CD14-positive monocyte (primary cell): Measurements from ENCODE around the gene GALNT6. TPM values are rescaled to one million over a fixed set of nuclear protein-coding genes. Genes with fewer than 3 reads are reported as not detected.

Source experiments
- DNase-seq, 3 donors: peaks; one replicate each; pipeline ENCODE4 v3.0.0-alpha.2; 2011 to 2022
- H2AFZ ChIP-seq: 2 replicates; pipeline ENCODE4 v1.6.0; 2012; ENCODE audit warnings: mild to moderate bottlenecking, low read depth, low read length, inconsistent platforms; ENCODE audit not compliant: insufficient read depth, poor library complexity, severe bottlenecking
- H3K27ac ChIP-seq, 2 donors: 1 replicate in 1 of 2; 2 replicates in 1 of 2; pipeline ENCODE4 v1.5.1; 2012 to 2013; ENCODE audit warnings: low read length in 2 of 2, control low read depth in 1 of 2, inconsistent platforms in 1 of 2, low read depth in 1 of 2, mild to moderate bottlenecking in 1 of 2
- H3K27me3 ChIP-seq, 2 donors: one replicate each; pipeline versions ENCODE4 v1.6.0 to v1.6.1; 2011 to 2013; ENCODE audit warnings: low read length in 2 of 2; ENCODE audit not compliant: control insufficient read depth in 2 of 2, insufficient read depth in 2 of 2
- H3K36me3 ChIP-seq, 2 donors: replicated peaks in 1 of 2; 1 replicate in 1 of 2; 2 replicates in 1 of 2; pipeline versions ENCODE4 v1.5.1 to v1.6.1; 2012 to 2013; ENCODE audit warnings: low read length in 2 of 2, control low read depth in 1 of 2, inconsistent platforms in 1 of 2, mild to moderate bottlenecking in 1 of 2; ENCODE audit not compliant: insufficient read depth in 2 of 2, control insufficient read depth in 1 of 2
- H3K4me1 ChIP-seq, 2 donors: 1 replicate in 1 of 2; 2 replicates in 1 of 2; pipeline versions ENCODE4 v1.5.1 to v1.6.1; 2012 to 2013; ENCODE audit warnings: low read length in 2 of 2, control low read depth in 1 of 2, inconsistent platforms in 1 of 2, mild to moderate bottlenecking in 1 of 2, moderate library complexity in 1 of 2; ENCODE audit not compliant: insufficient read depth in 2 of 2, control insufficient read depth in 1 of 2
- H3K4me2 ChIP-seq: replicated peaks from 2 replicates; pipeline ENCODE3; 2012; ENCODE audit warnings: low read length, moderate library complexity, mild to moderate bottlenecking; ENCODE audit not compliant: poor library complexity, severe bottlenecking; ENCODE audit errors: extremely low read depth
- H3K4me3 ChIP-seq, 3 experiments: fragments of 200-600 bp in 1 of 3; sonication (generic) in 1 of 3; replicated peaks in 1 of 3; 1 replicate in 2 of 3; 2 replicates in 1 of 3; pipeline ENCODE4 v1.5.1; 2011 to 2013; ENCODE audit warnings: low read length in 3 of 3, mild to moderate bottlenecking in 3 of 3, control low read depth in 2 of 3, low read depth in 2 of 3, inconsistent platforms in 1 of 3, moderate library complexity in 1 of 3
- H3K79me2 ChIP-seq: 2 replicates; pipeline ENCODE4 v1.6.0; 2012; ENCODE audit warnings: mild to moderate bottlenecking, control low read depth, inconsistent platforms, low read length, moderate library complexity; ENCODE audit not compliant: insufficient read depth
- H3K9ac ChIP-seq: 2 replicates; pipeline ENCODE4 v1.6.0; 2017; ENCODE audit warnings: low read length, mild to moderate bottlenecking; ENCODE audit not compliant: insufficient read depth, poor library complexity, severe bottlenecking
- H3K9me3 ChIP-seq, 2 donors: replicated peaks in 1 of 2; 1 replicate in 1 of 2; 2 replicates in 1 of 2; pipeline versions ENCODE4 v1.5.1 to v1.6.1; 2012 to 2013; ENCODE audit warnings: low read length in 2 of 2, control low read depth in 1 of 2; ENCODE audit not compliant: control insufficient read depth in 1 of 2, insufficient read depth in 1 of 2
- H4K20me1 ChIP-seq: 2 replicates; pipeline ENCODE4 v1.6.0; 2012; ENCODE audit warnings: mild to moderate bottlenecking, low read length, control low read depth, moderate library complexity; ENCODE audit not compliant: insufficient read depth
- H3K27ac Mint-ChIP-seq, 7 donors: one replicate each; pipeline ENCODE4 v1.8.0; 2020; ENCODE audit warnings: mild to moderate bottlenecking in 7 of 7, mixed read lengths in 7 of 7, moderate library complexity in 6 of 7, inconsistent platforms in 2 of 7
- H3K27me3 Mint-ChIP-seq, 3 donors: one replicate each; pipeline ENCODE4 v1.8.0; 2021 to 2022; ENCODE audit warnings: low read depth in 3 of 3, mild to moderate bottlenecking in 3 of 3, mixed read lengths in 3 of 3, moderate library complexity in 3 of 3, inconsistent platforms in 1 of 3
- H3K36me3 Mint-ChIP-seq, 2 donors: one replicate each; pipeline ENCODE4 v1.8.0; 2020; ENCODE audit warnings: mixed read lengths in 2 of 2, inconsistent platforms in 1 of 2, mild to moderate bottlenecking in 1 of 2
- H3K4me1 Mint-ChIP-seq: one replicate; pipeline ENCODE4 v1.8.0; 2020; ENCODE audit warnings: mild to moderate bottlenecking, mixed read lengths
- H3K4me3 Mint-ChIP-seq, 2 donors: one replicate each; pipeline ENCODE4 v1.8.0; 2020; ENCODE audit warnings: mild to moderate bottlenecking in 2 of 2, mixed read lengths in 2 of 2, moderate library complexity in 1 of 2
- H3K9me3 Mint-ChIP-seq, 7 donors: one replicate each; pipeline ENCODE4 v1.8.0; 2020 to 2022; ENCODE audit warnings: mixed read lengths in 7 of 7, mild to moderate bottlenecking in 6 of 7, moderate library complexity in 6 of 7, inconsistent platforms in 2 of 7
- CTCF ChIP-seq: fragments of 200-600 bp; IDR thresholded peaks from one replicate; pipeline ENCODE4 v1.8.0; 2022; ENCODE audit warnings: antibody characterized with exemption, mild to moderate bottlenecking
- WGBS: methylation state at CpG from one replicate; pipeline ENCODE4 v1.1.5; 2013; ENCODE audit warnings: missing lambda C conversion rate; ENCODE audit not compliant: insufficient coverage; 5-methylcytosine and 5-hydroxymethylcytosine counted together
- intact Hi-C, 2 donors: fragments of 100-400 bp; cut with micrococcal nuclease; formaldehyde crosslinking; loops; one replicate each; pipeline versions ENCODE4 v1.15.0 to v1.15.1; 2023
- polyA plus RNA-seq, 3 donors: library from polyadenylated mRNA; depleted of rRNA in 1 of 3; unstranded in 2 of 3; stranded (reverse) in 1 of 3; fragments of 300-500 nt in 2 of 3; fragments of >200 nt in 1 of 3; fragmentation: Illumina TruSeq in 2 of 3; gene quantifications; 1 replicate in 2 of 3; 2 replicates in 1 of 3; pipeline ENCODE4 v1.2.3, GENCODE V29; 2012 to 2021

The GALNT6 gene
- polyA plus RNA-seq, 3 donors: 3.2 to 12.9 (median 10.4) TPM

GRCh38 chr12:51329742-51330141 is 61.5 kb downstream of the GALNT6 start:
- Mint-ChIP-seq H3K27me3 (peaks cover 3 to 6% (median 4%) of the 10 kb centered on the region in 3 donors), H3K4me1 (peaks cover 74% of the 10 kb centered on the region), H3K36me3 (peaks cover 2 to 3% of the 10 kb centered on the region in 2 donors), H3K9me3 (peaks cover 0 to 2% (median 0%) of the 10 kb centered on the region in 7 donors), H3K4me3 (peak overlapping the region; percentile 66 to 70), H3K27ac (peak overlapping the region; percentile 81 to 94 (median 88))
- H3K27me3 ChIP-seq: no peaks in the 10 kb centered on the region
- peak overlapping the region; percentile 71 for H3K4me2 ChIP-seq
- H2AFZ ChIP-seq: peak overlapping the region; percentile 58
- 0% methylated on average over 1 of the region's 5 CpGs for WGBS
- intact Hi-C loops: no loop called here
- TF ChIP-seq CTCF: no peak
- H3K4me1 ChIP-seq: peaks cover 61 to 70% of the 10 kb centered on the region in 2 donors
- H3K27ac ChIP-seq: peak overlapping the region; percentile 61 to 95
- no peaks in the 10 kb centered on the region for H4K20me1 ChIP-seq
- H3K4me3 ChIP-seq: peak overlapping the region; percentile 9 to 58 (median 20)
- H3K36me3 ChIP-seq: no peaks in the 10 kb centered on the region
- peaks cover 17% of the 10 kb centered on the region for H3K79me2 ChIP-seq
- no peak overlapping the region for H3K9ac ChIP-seq
- no peaks in the 10 kb centered on the region for H3K9me3 ChIP-seq
- DNase-seq: no peak

GRCh38 chr12:51328587-51328986 is 62.6 kb downstream of the GALNT6 start:
- Histone ChIP-seq H3K9me3 (no peaks in the 10 kb centered on the region), H4K20me1 (no peaks in the 10 kb centered on the region), H3K36me3 (no peaks in the 10 kb centered on the region), H3K4me1 (peaks cover 65 to 69% of the 10 kb centered on the region in 2 donors), H3K79me2 (peaks cover 29% of the 10 kb centered on the region), H2AFZ (no peak overlapping the region), H3K27me3 (no peaks in the 10 kb centered on the region), H3K9ac (no peak overlapping the region), H3K27ac (peak overlapping the region; percentile 61 to 95), H3K4me3 (peak overlapping the region in 1 of 3 experiments; percentile 58), H3K4me2 (peak overlapping the region; percentile 71)
- peaks cover 72% of the 10 kb centered on the region for H3K4me1 Mint-ChIP-seq
- H3K27ac Mint-ChIP-seq: peak overlapping the region; percentile 31 to 94 (median 87)
- no peak for DNase-seq
- no CpG with 5 or more reads among the region's 4 CpGs for WGBS
- H3K27me3 Mint-ChIP-seq: peaks cover 0 to 3% (median 2%) of the 10 kb centered on the region in 3 donors
- TF ChIP-seq CTCF: no peak
- no peaks in the 10 kb centered on the region for H3K36me3 Mint-ChIP-seq
- H3K9me3 Mint-ChIP-seq: peaks cover 0 to 2% (median 0%) of the 10 kb centered on the region in 7 donors
- peak overlapping the region in 1 of 2 donors; percentile 51 for H3K4me3 Mint-ChIP-seq
- intact Hi-C loops: no loop called here
